ENCODE results near the gene ECHS1.
"Not testable (repeated sequence)": the region's sequence is repeated elsewhere in the genome, so short reads cannot be mapped to it uniquely, and the experiment has no call there.

The ECHS1 gene

DNA sequence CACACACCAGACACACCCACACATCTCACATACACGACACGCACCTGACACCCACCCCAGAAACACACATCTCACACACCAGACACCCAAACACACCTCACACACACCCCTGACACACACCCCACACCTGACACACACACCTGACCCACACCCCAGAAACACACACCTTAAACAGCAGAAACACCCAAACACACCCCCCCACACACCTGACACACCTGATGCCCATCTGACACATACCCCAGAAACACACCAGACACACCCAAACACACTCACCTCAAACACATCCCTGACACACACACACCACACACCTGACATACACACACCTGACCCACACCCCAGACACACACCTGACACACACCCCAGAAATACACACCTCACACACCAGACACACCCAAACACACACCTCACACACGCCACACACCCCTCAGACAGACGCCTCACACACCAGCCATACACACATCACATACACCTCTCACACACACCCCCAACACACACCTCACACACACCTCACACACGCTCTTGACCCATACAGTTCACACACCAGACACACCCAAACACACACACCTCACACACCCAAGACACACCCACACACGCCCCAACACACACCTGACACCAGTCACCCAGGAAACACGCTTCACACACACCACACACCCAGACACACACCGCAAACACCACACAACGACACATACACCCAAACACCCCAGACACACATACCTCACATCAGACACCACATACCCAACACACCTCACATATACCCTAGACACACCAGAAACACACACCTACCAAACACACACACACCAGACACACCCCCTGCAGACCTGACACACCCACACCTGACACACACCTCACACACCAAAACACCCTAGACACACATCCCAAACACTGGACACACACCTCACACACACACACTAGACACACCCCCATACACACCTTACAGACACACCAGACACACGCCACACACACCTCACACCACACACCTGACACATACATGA lies 34.8 kb downstream of the ECHS1 start:
- no peak for DNase-seq

DNA sequence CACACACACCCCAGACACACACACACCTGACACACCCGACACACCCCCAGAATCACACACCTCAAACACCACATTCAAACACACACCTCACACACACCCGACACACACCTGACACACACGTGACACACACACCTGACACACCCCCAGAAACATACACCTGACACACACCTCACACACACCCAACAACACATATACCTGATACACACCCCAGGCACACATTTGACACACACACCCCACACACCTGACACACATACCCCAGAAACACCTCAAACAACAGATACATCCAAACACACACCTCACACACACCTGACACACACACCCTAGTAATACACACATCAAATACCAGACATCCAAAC lies 35.8 kb downstream of the ECHS1 start:
- DNase-seq: no peak

GRCh38 chr10:133336577-133337369 lies 36.4 kb downstream of the ECHS1 start, which contains the start of gene CALY:
TSS of gene CALY (minus strand) at chr10:133336896. CDS start at chr10:133328989, 7,907 bp downstream.
- DNase-seq: no peak

DNA sequence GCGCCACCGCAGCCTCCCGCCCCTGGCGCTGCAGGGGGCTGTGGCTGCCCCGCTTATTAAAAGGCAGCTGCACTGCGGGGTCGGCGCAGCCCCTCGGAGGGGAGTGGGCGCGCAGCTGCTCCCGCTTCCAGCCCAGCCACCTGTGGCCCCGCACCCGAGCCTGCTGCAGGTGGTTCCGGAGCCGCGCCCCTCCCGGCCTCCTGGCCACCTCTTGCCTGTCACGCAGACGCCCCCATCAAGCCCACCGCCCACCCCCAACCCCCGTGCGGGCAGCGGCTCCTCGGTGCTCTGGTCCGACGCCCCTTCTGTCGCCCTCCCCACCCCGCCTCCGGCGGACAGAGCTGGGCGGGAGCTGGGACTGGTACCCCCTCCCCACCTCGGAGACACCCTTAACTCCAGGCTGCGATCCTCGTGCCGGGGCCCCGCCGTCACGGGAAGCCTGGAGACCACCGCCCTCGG lies 37.0 kb downstream of the ECHS1 start:
- no peak for DNase-seq

GRCh38 chr10:133335246-133336117 lies 37.7 kb downstream of the ECHS1 start:
- DNase-seq: peak; percentile 79

DNA sequence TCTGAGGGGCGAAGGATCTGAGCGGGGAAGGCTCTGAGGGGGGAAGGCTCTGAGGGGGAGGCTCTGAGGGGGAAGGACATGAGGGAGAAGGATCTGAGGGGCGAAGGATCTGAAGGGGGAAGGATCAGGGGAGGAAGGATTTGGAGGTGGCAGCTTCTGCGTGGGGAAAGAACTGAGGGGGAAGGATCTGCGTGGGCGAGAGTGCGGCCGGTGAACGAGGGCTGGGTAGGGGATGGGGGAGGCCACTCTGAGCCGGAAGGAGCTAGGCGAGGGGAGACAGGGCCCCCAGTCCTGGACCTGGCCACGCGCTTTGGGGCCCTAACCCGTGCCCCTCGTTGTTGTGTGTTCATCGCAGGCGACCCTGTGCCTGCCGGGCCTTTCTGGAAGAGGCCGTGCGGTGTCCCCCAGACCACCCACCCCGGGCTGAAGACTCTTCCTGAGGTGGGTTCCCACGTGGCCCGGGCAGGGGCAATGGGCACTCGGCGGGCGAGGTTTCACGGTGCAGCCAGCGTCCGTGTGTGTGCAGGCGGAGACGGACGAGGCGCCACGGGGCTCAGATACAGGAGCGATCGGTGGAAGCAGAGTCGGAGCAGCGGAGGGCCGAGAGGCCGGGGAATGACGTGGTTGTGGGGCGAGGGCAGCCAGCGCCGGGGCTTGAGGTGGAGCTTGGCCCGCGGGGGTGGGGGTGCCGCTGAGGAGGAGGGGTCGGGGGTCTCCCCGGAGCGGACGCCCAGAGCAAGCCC lies 38.5 kb downstream of the ECHS1 start:
- DNase-seq: no peak

GRCh38 chr10:133332936-133333699 lies 40.0 kb downstream of the ECHS1 start:
- no peak for DNase-seq

- DNase-seq: peak; percentile 88
Measured at GRCh38 chr10:133329491-133330202, 43.5 kb downstream of the ECHS1 start.

- DNase-seq: peak; percentile 22
Measured at GRCh38 chr10:133328358-133329343, 44.5 kb downstream of the ECHS1 start.

DNA sequence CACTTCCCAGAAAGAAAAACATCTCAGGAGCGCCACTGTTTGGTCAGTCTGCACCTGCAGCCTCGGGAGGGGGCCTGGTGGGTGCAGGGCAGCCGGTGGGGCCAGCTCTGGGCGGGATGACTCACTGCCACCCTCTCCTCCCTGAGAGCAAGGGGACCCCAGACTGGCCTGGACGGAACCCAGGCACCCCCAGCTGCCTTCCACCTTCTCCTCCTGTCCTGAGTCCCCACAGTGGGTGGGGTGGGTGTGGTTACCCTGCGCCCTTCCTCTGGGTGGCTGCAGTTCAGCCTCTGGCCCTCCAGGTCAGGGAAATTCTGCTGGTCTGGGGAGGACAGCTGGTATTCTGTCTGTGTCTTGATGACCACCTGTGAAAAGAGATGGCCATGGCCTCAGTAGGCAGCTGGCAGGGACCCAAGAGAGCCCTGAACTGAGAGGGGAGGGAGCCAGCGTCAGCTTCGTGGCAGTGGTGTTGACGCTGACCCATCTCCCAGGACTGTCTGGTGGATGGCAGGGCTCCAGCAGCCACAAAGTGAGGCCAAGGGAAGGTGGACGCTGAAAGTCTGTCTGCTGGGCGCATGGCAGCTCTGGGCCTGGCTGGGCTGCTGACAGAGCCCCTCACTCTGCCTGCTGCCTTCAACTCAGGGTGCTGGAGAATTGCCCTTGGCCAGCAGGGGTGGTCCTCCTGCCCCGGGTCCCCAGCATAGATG lies 45.4 kb downstream of the ECHS1 start:
- peak; percentile 23 for DNase-seq

DNA sequence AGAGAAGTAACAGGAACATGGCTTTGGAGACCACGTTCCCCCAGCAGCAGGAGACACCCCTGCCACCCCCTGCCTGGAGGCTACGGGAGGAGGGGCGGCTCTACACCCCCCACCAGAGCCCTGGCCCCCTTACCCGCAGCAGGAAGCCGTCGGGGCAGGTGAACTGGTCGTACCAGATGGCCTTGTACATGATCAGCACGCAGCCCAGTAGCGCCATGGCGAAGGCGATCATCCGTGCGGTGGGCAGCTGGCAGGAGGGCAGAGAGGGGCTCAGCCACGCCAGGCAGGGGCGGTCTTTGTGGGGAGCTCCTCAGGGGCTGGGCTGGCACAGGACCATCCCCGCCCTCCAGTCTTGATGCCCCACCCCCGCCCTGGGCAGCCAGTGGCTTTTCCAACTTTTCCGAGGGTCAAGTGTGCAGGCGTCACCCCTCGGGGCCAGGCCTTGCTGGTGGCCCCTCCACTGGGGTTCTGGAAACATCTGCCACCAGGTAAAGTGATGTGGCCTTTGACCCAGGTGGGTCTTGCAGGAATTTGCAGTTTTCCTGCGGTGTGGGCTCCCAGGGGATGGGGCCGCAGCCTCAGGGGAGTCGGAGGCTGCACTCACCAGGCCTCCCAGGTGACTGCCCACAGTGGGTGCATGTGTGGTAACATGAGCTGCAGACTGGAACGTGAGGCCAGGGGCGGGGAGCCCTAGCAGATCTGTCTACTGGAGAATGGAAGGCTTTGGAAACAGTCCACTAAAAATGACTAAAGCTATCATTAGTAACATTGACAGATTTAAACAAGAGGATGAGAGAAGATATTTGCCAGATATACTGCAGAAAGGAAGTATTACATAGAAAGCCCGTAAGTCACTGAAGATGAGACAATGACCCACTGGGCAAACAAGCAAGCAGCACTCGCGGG lies 46.2 kb downstream of the ECHS1 start:
- peak; percentile 12 for DNase-seq

DNA sequence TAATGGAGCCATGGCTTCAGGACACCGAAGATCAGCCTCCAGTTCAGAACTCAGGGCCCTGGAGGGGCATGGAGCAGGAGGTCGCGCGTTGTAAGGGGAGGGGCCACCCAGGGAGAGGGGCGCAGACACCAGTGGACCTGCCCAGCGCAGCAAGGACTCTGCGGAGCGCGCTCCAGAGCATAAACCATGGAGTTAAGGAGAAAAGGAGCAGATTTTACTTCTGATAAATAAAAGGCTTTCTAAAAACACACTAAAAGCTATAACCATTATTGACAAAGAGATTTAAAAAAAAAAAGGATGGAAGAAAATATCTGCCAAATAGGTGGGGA lies 47.0 kb downstream of the ECHS1 start:
- DNase-seq: no peak

GRCh38 chr10:133325440-133326222 lies 47.5 kb downstream of the ECHS1 start:
- DNase-seq: peak; percentile 24

DNA sequence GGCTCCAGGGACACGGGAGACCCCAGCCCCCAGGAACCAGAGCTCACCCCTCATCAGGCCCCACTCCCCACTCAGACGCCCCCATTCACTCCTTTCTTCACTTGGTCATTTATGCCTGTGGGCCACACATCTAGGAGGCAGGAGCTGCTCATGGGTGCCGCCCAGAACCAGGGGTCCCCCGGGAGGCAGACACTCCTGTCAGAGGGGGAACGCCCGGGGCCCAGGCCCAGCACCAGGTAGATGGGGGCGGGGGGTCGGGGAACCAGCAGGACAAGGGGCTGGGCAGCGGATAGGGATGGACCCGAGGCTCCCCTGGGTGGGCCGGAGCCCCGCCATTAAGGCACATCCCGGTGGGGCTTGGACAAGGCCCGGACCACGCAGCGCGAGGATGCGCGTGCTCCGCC lies 48.3 kb downstream of the ECHS1 start:
- peak; percentile 23 for DNase-seq

DNA sequence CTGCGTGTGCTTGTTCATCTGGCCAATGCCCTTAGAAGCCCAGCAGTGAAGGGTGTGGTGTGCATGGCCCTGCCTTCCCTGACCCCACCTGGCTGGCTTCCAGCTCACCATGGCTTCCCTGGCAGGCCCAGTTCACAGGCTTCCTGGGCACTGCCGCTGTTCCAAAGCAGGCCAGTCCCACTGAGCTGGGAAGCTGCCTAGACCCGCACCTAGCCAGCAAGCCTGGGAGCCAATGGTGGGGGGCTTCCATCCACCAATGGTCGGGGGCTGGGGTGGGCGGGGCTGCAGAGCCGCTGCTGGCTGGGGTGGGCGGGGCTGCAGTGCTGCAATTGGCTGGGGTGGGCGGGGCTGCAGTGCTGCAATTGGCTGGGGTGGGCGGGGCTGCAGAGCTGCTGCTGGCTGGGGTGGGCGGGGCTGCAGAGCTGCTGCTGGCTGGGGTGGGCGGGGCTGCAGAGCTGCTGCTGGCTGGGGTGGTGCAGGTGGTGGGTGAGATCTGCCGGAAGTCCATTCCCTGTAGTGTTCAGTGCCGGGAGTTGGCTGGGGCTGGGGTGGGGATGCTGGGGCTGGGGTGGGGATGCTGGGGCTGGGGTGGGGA lies 48.9 kb downstream of the ECHS1 start:
- peak; percentile 38 for DNase-seq

GRCh38 chr10:133322064-133322709 lies 51.0 kb downstream of the ECHS1 start:
- not testable (repeated sequence) for DNase-seq
